BE2C (cell line): Measurements from ENCODE around the gene IFFO2.

Source experiments
- DNase-seq: peaks from one replicate; pipeline ENCODE4 v3.0.0-alpha.2; 2020
- H3K27me3 ChIP-seq: fragments of 250-450 bp; sonication (Bioruptor Pico); 2 replicates; pipeline ENCODE4 v1.5.1; 2020; ENCODE audit warnings: mild to moderate bottlenecking
- H3K36me3 ChIP-seq: fragments of 250-450 bp; sonication (Bioruptor Pico); 2 replicates; pipeline ENCODE4 v1.5.1; 2020; ENCODE audit warnings: mild to moderate bottlenecking
- H3K4me1 ChIP-seq: fragments of 250-450 bp; sonication (Bioruptor Pico); 2 replicates; pipeline ENCODE4 v1.5.1; 2020
- H3K4me3 ChIP-seq: 2 replicates; pipeline ENCODE4 v1.5.1; 2011; ENCODE audit warnings: low read depth, low read length
- H3K9me3 ChIP-seq: fragments of 250-450 bp; sonication (Bioruptor Pico); 2 replicates; pipeline ENCODE4 v1.5.1; 2020
- TF ChIP-seq, protein P1 (sequence below): IDR thresholded peaks from 2 replicates; pipeline ENCODE4 v1.5.1; 2012; ENCODE audit warnings: mild to moderate bottlenecking, low read depth, low read length

The IFFO2 gene

DNA sequence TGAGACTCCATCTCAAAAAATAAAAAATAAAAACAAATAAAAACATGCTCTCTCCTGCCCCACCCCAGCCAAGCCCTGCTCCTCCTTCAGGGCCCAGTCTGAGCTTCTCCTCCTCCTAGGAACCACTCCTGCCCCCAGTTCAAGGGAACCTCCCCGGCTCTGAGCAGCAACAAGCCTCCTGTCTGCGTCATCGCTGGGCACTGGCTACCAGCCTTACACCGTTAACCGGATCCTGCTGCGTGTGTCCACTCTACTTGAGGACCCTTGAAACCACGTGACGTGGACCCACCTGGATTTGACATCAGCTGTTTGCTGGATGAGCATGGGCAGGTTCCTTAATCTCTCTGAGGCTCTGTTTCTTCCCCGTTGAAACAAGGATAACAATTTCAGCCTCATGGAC is 95.4 kb downstream of the IFFO2 start:
- Histone ChIP-seq H3K9me3 (no peaks in the 10 kb centered on the region), H3K36me3 (no peaks in the 10 kb centered on the region), H3K4me3 (no peak overlapping the region), H3K27me3 (no peaks in the 10 kb centered on the region), H3K4me1 (no peaks in the 10 kb centered on the region)
- TF ChIP-seq, protein P1, sequence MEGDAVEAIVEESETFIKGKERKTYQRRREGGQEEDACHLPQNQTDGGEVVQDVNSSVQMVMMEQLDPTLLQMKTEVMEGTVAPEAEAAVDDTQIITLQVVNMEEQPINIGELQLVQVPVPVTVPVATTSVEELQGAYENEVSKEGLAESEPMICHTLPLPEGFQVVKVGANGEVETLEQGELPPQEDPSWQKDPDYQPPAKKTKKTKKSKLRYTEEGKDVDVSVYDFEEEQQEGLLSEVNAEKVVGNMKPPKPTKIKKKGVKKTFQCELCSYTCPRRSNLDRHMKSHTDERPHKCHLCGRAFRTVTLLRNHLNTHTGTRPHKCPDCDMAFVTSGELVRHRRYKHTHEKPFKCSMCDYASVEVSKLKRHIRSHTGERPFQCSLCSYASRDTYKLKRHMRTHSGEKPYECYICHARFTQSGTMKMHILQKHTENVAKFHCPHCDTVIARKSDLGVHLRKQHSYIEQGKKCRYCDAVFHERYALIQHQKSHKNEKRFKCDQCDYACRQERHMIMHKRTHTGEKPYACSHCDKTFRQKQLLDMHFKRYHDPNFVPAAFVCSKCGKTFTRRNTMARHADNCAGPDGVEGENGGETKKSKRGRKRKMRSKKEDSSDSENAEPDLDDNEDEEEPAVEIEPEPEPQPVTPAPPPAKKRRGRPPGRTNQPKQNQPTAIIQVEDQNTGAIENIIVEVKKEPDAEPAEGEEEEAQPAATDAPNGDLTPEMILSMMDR = no peak
- no peak for DNase-seq

DNA sequence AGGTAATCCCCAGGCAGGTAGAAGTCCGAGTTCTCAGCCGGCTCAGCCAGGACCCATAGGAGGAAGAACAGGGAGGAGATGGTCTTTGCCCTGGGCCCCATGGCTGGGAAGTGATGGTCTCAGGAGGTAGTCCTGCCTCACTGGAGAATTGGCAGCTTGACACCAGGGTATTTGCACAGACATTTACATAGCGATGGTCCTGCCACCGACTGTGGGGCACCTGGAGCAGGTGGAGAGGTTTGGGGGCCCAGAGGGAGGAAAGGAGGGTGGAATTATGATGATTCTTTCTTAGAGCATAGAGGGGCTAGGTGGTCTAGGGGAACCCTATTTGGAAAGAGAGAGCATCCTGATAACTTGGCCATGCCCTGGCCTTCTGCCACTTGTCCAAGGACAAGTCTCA is 96.9 kb downstream of the IFFO2 start, which contains the start of gene TAS1R2:
Gene TAS1R2 (minus strand): TSS at position 101 of the 400 bp plus-strand sequence. CDS start 0 bp downstream, at position 101.
- Histone ChIP-seq H3K4me3 (no peak within 1 kb of the TSS), H3K4me1 (no peaks in the 10 kb centered on the region), H3K36me3 (no peaks in the 10 kb centered on the region), H3K9me3 (no peaks in the 10 kb centered on the region), H3K27me3 (no peaks in the 10 kb centered on the region)
- DNase-seq = no peak
- TF ChIP-seq, protein P1 = no peak

DNA sequence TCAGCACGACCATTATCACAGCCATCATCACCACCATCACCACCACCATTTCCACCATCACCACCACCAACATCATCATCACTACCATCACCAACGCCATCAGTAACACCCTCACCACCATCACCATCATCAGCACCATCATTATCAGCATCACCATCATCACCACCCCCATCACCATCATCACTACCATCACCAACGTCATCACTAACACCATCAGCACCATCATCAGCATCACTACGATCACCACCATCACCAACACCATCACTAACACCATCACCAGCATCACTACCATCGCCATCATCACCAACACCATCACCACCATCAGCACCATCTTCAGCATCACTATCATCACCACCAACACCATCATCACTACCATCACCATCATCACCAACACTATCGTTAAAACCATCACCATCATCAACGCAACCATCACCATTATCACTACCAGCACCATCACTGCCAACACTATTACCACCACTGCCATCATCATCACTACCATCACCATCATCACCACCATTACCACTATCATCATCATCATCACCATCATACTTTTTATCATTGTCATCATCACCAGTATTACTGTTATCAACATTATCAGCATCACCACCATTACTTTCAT is 98.3 kb downstream of the IFFO2 start:
- no peaks in the 10 kb centered on the region for H3K27me3 ChIP-seq
- H3K4me3 ChIP-seq = no peak overlapping the region
- DNase-seq = no peak
- TF ChIP-seq, protein P1 = no peak
- no peaks in the 10 kb centered on the region for H3K9me3 ChIP-seq
- H3K36me3 ChIP-seq = no peaks in the 10 kb centered on the region
- no peaks in the 10 kb centered on the region for H3K4me1 ChIP-seq

DNA sequence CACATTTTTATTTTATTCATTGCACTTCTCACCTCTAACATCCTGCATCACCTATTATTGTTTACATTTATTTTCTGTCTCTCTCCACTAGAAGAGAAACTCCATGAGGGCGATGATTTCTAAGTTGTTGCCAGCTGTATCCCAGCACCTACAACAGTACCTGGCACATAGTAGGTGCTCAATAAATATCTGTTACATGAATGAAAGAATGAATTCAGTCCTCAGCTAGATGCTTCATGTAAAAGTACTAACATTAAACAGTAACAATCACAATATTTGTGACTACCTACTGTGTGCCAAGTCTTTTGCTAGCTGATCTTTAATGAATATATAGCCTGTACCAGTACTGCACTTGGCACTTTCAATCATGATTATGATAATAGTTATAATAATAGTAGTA is 100.0 kb downstream of the IFFO2 start:
- H3K4me3 ChIP-seq = no peak overlapping the region
- no peaks in the 10 kb centered on the region for H3K36me3 ChIP-seq
- H3K4me1 ChIP-seq = no peaks in the 10 kb centered on the region
- no peak for DNase-seq
- TF ChIP-seq, protein P1 = no peak
- no peaks in the 10 kb centered on the region for H3K27me3 ChIP-seq
- no peaks in the 10 kb centered on the region for H3K9me3 ChIP-seq

DNA sequence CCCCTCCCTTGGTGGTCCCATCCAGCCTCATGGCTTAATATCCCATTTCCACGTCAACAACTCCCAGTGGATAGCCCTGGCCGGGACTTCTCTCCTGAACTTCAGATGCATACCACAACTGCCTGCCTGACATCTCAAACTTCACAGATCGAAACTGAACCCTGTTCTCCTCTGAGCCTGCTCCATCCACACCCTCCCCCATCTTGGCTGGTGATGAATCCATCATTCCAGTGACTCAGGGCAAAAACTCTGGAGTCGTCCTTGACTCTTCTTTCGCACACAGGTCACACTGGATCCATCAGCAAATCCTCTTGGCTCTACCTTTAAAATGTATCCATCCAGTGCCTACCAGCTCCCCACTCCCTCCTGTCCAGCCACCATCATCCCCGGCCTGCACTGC is 100.9 kb downstream of the IFFO2 start:
- no peaks in the 10 kb centered on the region for H3K27me3 ChIP-seq
- no peaks in the 10 kb centered on the region for H3K4me1 ChIP-seq
- TF ChIP-seq, protein P1 = no peak
- DNase-seq = no peak
- no peaks in the 10 kb centered on the region for H3K9me3 ChIP-seq
- no peaks in the 10 kb centered on the region for H3K36me3 ChIP-seq
- no peak overlapping the region for H3K4me3 ChIP-seq

DNA sequence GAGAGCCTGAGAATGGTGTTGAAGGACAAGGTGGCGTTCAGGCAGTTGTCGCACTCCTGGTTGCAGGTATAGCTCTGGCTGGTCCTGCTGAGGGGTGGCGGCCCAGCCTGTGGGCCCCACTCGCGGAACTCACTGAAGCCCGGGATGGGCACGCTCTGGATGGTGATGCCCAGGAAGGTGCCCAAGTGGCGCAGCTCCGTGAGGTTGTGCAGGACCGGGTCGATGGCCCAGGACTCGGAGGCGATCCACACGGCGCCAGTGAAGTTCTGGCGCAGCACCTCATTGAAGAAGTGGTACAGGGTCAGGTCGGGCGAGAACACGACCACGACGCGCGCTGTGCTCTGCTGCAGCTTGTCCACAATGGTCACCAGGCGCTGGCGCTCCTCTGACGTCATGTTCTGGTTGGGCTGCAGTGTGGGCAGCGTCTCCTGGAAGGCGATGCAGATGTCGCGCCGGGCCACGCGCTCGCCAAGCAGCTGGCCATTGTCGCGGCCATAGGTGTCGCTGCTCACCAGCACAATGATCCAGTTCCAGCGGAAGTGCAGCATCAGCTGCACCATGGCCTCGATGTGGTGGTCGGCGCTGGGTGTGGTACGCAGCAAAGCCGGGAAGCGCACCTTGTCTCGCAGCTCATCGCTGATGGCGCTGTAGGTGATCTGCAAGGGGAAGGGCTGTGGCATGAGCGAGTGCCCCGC is 102.0 kb downstream of the IFFO2 start:
- no peaks in the 10 kb centered on the region for H3K27me3 ChIP-seq
- no peaks in the 10 kb centered on the region for H3K9me3 ChIP-seq
- H3K36me3 ChIP-seq = no peaks in the 10 kb centered on the region
- DNase-seq = no peak
- TF ChIP-seq, protein P1 = no peak
- no peaks in the 10 kb centered on the region for H3K4me1 ChIP-seq
- H3K4me3 ChIP-seq = no peak overlapping the region
